Esophagus squamous epithelium (tissue), 4 donors: ENCODE data around the gene PRAMEF7.
"Not testable (repeated sequence)": the region's sequence is repeated elsewhere in the genome, so short reads cannot be mapped to it uniquely, and the experiment has no call there.

Experiments
- POLR2A ChIP-seq, 4 donors: fragments of 450-650 bp; IDR thresholded peaks; one replicate each; pipeline ENCODE4 v1.6.1; 2017; ENCODE audit warnings: antibody characterized with exemption in 4 of 4, mild to moderate bottlenecking in 4 of 4, moderate library complexity in 3 of 4
- TF ChIP-seq, protein P1 (sequence below), 6 experiments: fragments of 450-650 bp in 4 of 6; fragments of 200-600 bp in 2 of 6; sonication (generic) in 2 of 6; IDR thresholded peaks; one replicate each; pipeline ENCODE4 v1.5.1; 2016 to 2019; ENCODE audit warnings: antibody characterized with exemption in 6 of 6, mild to moderate bottlenecking in 4 of 6, moderate library complexity in 4 of 6

DNA sequence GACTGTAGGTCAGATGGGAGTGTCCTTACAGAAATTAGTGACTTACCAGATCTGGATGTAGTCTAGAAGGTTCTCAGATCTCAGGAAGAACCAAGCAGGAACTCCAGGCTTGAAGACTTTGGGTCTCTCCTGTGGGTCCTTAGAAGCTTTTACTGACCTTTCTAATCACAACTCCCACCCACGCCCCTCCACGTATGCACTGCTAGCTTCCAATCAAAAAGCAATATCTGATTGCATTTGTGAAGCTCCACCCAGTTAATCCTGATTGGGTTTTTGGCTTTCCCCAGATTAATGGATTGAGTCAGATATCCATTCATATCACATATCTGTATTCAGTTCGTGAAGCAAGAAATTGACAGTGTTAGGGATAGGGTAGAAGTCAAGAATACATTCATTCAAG lies 30.3 kb upstream of the PRAMEF7 start, which contains the start of gene PRAMEF4:
- TF ChIP-seq, protein P1, sequence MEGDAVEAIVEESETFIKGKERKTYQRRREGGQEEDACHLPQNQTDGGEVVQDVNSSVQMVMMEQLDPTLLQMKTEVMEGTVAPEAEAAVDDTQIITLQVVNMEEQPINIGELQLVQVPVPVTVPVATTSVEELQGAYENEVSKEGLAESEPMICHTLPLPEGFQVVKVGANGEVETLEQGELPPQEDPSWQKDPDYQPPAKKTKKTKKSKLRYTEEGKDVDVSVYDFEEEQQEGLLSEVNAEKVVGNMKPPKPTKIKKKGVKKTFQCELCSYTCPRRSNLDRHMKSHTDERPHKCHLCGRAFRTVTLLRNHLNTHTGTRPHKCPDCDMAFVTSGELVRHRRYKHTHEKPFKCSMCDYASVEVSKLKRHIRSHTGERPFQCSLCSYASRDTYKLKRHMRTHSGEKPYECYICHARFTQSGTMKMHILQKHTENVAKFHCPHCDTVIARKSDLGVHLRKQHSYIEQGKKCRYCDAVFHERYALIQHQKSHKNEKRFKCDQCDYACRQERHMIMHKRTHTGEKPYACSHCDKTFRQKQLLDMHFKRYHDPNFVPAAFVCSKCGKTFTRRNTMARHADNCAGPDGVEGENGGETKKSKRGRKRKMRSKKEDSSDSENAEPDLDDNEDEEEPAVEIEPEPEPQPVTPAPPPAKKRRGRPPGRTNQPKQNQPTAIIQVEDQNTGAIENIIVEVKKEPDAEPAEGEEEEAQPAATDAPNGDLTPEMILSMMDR (IDR thresholded peaks at IDR 0.05), result not testable (repeated sequence)
- TF ChIP-seq POLR2A (IDR thresholded peaks at IDR 0.05), result not testable (repeated sequence)
